OCI-LY7 (cell line): ENCODE data around the gene DDIT4L. TPM values are rescaled to one million over a fixed set of nuclear protein-coding genes. Genes with fewer than 3 reads are reported as not detected.
"Not testable (repeated sequence)": the region's sequence is repeated elsewhere in the genome, so short reads cannot be mapped to it uniquely, and the experiment has no call there.

Experiments
- BruUV-seq: library from RNA; stranded (reverse); fragments of 400-500 nt; replicated peaks from 2 replicates; lab custom pipeline; 2021; lab: Mats Ljungman, UMichigan
- CTCF ChIA-PET: fragments of 300-600 bp; sonication (Branson Sonifier 250); formaldehyde crosslinking; loops from one replicate; lab custom pipeline; 2022; ENCODE audit warnings: antibody characterized with exemption; ENCODE audit not compliant: unreplicated experiment; lab: Charles Lee
- POLR2A ChIA-PET: fragments of 300-600 bp; sonication (Branson Sonifier 250); formaldehyde crosslinking; loops from one replicate; lab custom pipeline; 2022; ENCODE audit warnings: antibody characterized with exemption; lab: Charles Lee
- DNase-seq: peaks from one replicate; pipeline ENCODE4 v3.0.0-alpha.2; 2015; ENCODE audit warnings: low spot score
- H2AFZ ChIP-seq: fragments of 200-600 bp; sonication (generic), shearing (Covaris generic); 2 replicates; pipeline ENCODE4 v1.6.1; 2014; ENCODE audit warnings: mild to moderate bottlenecking, antibody characterized with exemption, low read length, moderate library complexity
- H3K27ac ChIP-seq: fragments of 200-600 bp; sonication (generic); 2 replicates; pipeline ENCODE4 v1.5.1; 2014; ENCODE audit warnings: mixed run types, low read depth, mild to moderate bottlenecking, moderate library complexity, low read length, inconsistent platforms; ENCODE audit not compliant: poor library complexity, severe bottlenecking
- H3K36me3 ChIP-seq: fragments of 200-600 bp; sonication (generic); 2 replicates; pipeline ENCODE4 v1.6.1; 2014; ENCODE audit warnings: mild to moderate bottlenecking, antibody characterized with exemption, low read length, moderate library complexity, mixed read lengths; ENCODE audit not compliant: insufficient read depth
- H3K4me1 ChIP-seq: fragments of 200-600 bp; sonication (generic); 2 replicates; pipeline ENCODE4 v1.5.1; 2014; ENCODE audit warnings: mild to moderate bottlenecking, low read length; ENCODE audit not compliant: insufficient read depth, poor library complexity, severe bottlenecking
- H3K4me2 ChIP-seq: fragments of 200-600 bp; sonication (generic); 2 replicates; pipeline ENCODE4 v1.6.1; 2014; ENCODE audit warnings: mild to moderate bottlenecking, low read length
- H3K4me3 ChIP-seq: fragments of 200-600 bp; sonication (generic); 2 replicates; pipeline ENCODE4 v1.5.1; 2014; ENCODE audit warnings: mild to moderate bottlenecking, low read depth, low read length; ENCODE audit not compliant: poor library complexity, severe bottlenecking
- H3K79me2 ChIP-seq: fragments of 200-600 bp; sonication (generic); 2 replicates; pipeline ENCODE4 v1.6.1; 2016; ENCODE audit warnings: low read depth, mild to moderate bottlenecking, low read length, moderate library complexity, mixed read lengths; ENCODE audit not compliant: insufficient read depth
- H3K9me2 ChIP-seq: fragments of 200-600 bp; sonication (generic); 2 replicates; pipeline ENCODE4 v1.6.1; 2016; ENCODE audit warnings: mild to moderate bottlenecking, low read length, mixed read lengths; ENCODE audit not compliant: insufficient read depth
- H3K9me3 ChIP-seq: fragments of 200-600 bp; sonication (generic); 2 replicates; pipeline ENCODE4 v1.6.1; 2014; ENCODE audit warnings: mild to moderate bottlenecking, mixed run types, low read length, mixed read lengths
- H4K20me1 ChIP-seq: fragments of 200-600 bp; sonication (generic); 2 replicates; pipeline ENCODE4 v1.6.1; 2014; ENCODE audit warnings: mild to moderate bottlenecking, antibody characterized with exemption, low read length, moderate library complexity, mixed read lengths; ENCODE audit not compliant: insufficient read depth
- EZH2phosphoT487 ChIP-seq: fragments of 200-600 bp; sonication (generic); IDR thresholded peaks from 2 replicates; pipeline ENCODE4 v1.6.1; 2018; ENCODE audit warnings: low read depth, borderline replicate concordance, mild to moderate bottlenecking, mixed run types, antibody characterized with exemption, low read length, moderate library complexity, mixed read lengths
- intact Hi-C: fragments of 100-400 bp; cut with micrococcal nuclease; formaldehyde crosslinking; loops from one replicate; pipeline ENCODE4 v1.10.0; 2022; ENCODE audit not compliant: unreplicated experiment
- total RNA-seq, 2 experiments: library from RNA; depleted of rRNA in 1 of 2; stranded (reverse); fragments of >200 nt in 1 of 2; shearing (Covaris generic) in 1 of 2; gene quantifications; 2 replicates each; pipeline ENCODE4 v1.2.3, GENCODE V29; 2014 to 2022
- TF ChIP-seq, protein P1 (sequence below): fragments of 200-600 bp; sonication (generic); conservative IDR thresholded peaks from 2 replicates; pipeline ENCODE4 v1.5.1; 2014; ENCODE audit warnings: mild to moderate bottlenecking, antibody characterized with exemption, low read length, moderate library complexity, mixed read lengths

DDIT4L gene
- total RNA-seq, 2 experiments from 2014 or later: 0.06 TPM; not detected in 1

DNA sequence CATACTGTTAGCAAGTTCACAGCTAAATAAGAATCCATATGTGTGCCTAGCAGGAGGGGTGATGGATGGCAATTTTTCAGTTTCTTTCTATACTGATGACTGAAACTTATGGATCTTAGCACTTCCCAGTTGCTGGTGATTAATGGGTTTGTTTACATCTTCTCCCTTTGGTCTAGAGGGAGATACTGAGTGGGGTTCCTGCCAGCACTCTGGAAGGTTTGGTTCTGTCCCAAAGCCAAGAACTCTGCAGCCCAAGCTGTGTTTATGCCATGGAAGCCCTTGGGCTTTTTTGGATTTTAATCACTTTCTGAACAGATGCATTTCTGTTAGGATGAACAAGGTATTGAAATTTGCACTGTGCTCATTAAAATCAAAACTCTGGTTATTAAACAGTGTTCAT lies 43.5 kb downstream of the DDIT4L start:
- H3K4me2 ChIP-seq: no peak overlapping the region
- H3K27ac ChIP-seq: no peak overlapping the region
- H3K4me3 ChIP-seq: no peak overlapping the region
- no peaks in the 10 kb centered on the region for H4K20me1 ChIP-seq
- no peaks in the 10 kb centered on the region for H3K36me3 ChIP-seq
- TF ChIP-seq, protein P1, sequence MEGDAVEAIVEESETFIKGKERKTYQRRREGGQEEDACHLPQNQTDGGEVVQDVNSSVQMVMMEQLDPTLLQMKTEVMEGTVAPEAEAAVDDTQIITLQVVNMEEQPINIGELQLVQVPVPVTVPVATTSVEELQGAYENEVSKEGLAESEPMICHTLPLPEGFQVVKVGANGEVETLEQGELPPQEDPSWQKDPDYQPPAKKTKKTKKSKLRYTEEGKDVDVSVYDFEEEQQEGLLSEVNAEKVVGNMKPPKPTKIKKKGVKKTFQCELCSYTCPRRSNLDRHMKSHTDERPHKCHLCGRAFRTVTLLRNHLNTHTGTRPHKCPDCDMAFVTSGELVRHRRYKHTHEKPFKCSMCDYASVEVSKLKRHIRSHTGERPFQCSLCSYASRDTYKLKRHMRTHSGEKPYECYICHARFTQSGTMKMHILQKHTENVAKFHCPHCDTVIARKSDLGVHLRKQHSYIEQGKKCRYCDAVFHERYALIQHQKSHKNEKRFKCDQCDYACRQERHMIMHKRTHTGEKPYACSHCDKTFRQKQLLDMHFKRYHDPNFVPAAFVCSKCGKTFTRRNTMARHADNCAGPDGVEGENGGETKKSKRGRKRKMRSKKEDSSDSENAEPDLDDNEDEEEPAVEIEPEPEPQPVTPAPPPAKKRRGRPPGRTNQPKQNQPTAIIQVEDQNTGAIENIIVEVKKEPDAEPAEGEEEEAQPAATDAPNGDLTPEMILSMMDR: no peak
- TF ChIP-seq EZH2phosphoT487: no peak
- H3K79me2 ChIP-seq: no peaks in the 10 kb centered on the region
- no peak overlapping the region for H2AFZ ChIP-seq
- no peak for DNase-seq
- BruUV-seq: no TSS peak
- no peaks in the 10 kb centered on the region for H3K4me1 ChIP-seq
- intact Hi-C loops: no loop called here
- H3K9me2 ChIP-seq: no peaks in the 10 kb centered on the region
- H3K9me3 ChIP-seq: no peaks in the 10 kb centered on the region
- ChIA-PET CTCF (no interaction called here), POLR2A (no interaction called here)

DNA sequence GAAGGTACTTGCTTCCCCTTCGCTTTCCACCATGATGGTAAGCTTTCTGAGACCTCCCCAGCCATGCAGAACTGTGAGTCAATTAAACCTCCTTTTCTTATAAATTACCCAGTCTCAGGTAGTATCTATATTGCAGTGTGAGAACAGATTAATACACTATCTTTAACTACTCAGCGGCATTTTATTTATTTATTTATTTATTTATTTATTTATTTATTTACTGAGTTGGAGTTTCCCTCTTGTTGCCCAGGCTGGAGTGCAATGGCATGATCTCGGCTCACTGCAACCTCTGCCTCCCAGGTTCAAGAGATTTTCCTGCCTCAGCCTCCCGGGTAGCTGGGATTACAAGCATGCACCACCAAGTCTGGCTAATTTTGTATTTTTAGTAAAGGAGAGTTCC lies 52.9 kb downstream of the DDIT4L start:
- CTCF ChIA-PET, H3K4me3 ChIP-seq, intact Hi-C loops: not testable (repeated sequence)

More for the DNA sequence above, 52.9 kb downstream of the DDIT4L start:
- DNase-seq, H3K79me2 ChIP-seq, BruUV-seq, H4K20me1 ChIP-seq, H2AFZ ChIP-seq, H3K36me3 ChIP-seq, H3K4me1 ChIP-seq, H3K27ac ChIP-seq, H3K4me2 ChIP-seq, H3K9me2 ChIP-seq, H3K9me3 ChIP-seq: not testable (repeated sequence)
- POLR2A ChIA-PET: interaction anchor here (0.6 to 1.2 kb wide), 4 partner anchors 11 to 1985 kb away, joined by 3 to 4 read pairs (median 3); no protein-coding TSS in a partner anchor

Other genes with a start within 250 kb of the DDIT4L start
- 13.3 and 29.1 TPM in 2 replicates for gene DNAJB14, start 243.8 kb downstream of the DDIT4L start, total RNA-seq (2014; rRNA removed; shearing (Covaris generic))
- gene DNAJB14, start 243.8 kb downstream of the DDIT4L start, total RNA-seq (2022): 38.1 and 44.9 TPM in 2 replicates
- gene H2AZ1, start 240.2 kb downstream of the DDIT4L start, total RNA-seq (2014; rRNA removed; shearing (Covaris generic)): 1,106 and 1,171 TPM in 2 replicates
- gene H2AZ1, start 240.2 kb downstream of the DDIT4L start, total RNA-seq (2022): 1,038 and 1,147 TPM in 2 replicates